NCI-H146 (cell line): ENCODE results near the gene ZNF845.
"Not testable (repeated sequence)": the region's sequence is repeated elsewhere in the genome, so short reads cannot be mapped to it uniquely, and the experiment has no call there.

Experiments
- DNase-seq: peaks from one replicate; lab custom pipeline; 2025; lab: John Stamatoyannopoulos, UW

ZNF845 gene

DNA sequence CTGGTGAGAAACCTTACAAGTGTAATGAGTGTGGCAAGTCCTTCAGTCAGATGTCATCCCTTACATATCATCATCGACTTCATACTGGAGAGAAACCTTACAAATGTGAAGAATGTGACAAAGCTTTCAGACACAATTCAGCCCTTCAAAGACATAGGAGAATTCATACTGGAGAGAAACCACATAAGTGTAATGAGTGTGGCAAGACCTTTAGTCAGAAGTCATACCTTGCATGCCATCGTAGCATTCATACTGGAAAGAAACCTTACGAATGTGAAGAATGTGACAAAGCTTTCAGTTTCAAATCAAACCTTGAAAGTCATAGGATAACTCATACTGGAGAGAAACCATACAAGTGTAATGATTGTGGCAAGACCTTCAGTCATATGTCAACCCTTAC lies 47.8 kb downstream of the ZNF845 start:
- DNase-seq = no peak

- no peak for DNase-seq
Measured at GRCh38 chr19:53388168-53388567, 54.6 kb downstream of the ZNF845 start.

GRCh38 chr19:53388904-53389303 lies 55.4 kb downstream of the ZNF845 start:
- no peak for DNase-seq

GRCh38 chr19:53389571-53389970 lies 56.0 kb downstream of the ZNF845 start:
- peak; percentile 57 for DNase-seq

DNA sequence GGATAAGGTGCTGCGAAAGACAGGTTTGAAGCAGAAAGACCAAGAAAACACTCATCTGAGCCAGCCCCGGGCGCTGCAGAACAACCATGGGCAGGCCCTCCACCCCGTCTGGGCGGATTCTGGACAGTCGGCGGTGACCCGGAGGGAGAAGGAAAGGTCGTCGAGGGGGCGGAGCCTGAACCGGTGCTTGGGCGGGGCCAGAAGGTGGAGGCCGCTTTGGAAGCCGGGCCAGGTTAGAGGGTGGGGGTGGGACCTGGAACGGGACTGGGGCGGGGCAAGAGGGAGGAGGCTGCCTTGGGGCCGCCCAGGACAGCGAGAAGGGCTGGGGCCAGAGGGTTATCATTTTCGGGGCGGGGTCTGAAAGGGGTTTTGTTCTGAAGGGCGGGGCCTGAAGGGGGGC lies 56.4 kb downstream of the ZNF845 start:
- peak; percentile 89 for DNase-seq

GRCh38 chr19:53394522-53394973 lies 61.0 kb downstream of the ZNF845 start:
- peak; percentile 84 for DNase-seq

DNA sequence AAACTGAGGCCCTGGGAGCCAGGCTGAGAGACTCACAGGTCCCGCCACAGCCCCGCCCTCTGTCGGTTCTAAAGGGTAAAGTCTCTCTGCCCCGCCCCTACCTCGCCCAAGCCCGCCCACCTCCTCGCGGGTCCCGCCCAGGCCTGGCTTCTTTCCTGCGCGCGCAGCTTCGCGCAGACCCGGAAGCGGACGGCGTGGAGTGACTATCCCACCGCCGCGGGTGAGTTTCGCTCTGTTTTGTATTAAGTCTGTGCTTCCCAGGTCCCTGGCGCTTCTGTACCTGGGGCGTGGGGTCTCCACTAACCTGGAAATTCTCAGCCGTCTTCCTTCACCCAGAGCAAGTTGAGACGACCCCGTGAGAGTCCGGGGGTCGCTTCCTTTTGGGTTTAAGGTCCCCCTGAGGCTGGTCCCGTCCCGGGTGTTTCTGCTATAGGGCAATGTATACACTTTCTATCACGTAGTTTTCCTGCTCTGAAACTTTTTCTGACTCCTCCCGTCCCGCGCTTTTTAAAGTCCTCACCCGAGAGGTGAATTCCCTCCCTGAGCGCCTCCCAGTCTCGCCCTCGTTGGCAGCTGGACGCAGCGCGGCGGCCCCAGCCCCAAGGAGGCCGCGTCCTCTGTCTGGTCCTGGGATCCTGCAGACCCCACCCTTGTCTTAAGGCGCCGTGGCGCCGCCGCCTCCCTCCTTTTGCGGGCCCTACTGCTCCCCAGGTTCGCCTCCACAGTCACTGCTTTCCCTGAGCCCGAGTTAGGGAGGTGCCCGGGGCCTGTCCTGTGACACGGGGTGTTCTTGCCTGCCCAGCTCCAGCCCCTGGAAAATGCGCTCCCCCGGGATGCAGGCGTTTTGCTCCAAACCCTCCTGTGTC lies 61.7 kb downstream of the ZNF845 start, which contains the start of gene ZNF765:
Gene ZNF765, plus strand, starts transcription at position 176 of the 866 bp plus-strand sequence. CDS start 2,867 bp downstream, outside the sequence.
- peak; percentile 96 for DNase-seq

DNA sequence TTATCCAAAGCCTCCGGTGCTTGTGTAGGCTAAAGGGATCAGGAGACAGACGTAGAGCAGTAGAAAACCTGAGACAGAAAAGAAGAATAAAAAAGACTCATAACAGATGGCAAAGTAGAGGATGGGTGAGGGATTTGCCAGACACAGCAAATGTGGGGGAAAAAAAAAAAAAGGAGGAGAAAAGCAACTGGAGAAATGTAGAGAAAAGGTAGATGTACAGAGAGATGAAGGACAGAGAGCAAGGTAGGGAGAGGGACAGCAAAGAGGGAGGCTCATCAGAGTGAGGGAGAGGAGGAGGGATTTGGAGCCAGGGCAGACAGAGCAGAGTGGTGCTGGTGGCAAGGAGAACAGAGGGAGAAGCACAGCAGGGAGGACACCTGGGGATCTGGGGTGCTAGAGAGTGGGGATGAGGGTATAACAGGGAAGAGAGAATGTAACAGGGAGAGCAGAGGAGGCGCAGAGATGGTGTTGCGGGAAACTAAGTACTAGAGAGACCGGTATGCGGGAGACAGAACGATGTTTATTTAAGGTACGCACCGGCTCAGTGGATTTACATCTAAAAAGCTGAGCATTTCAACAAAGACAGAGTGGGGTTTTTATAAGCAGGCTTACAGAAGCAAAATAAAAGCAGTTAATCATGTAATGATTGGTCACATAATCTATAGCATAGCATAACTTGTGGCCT lies 62.4 kb downstream of the ZNF845 start:
- DNase-seq = peak; percentile 7

DNA sequence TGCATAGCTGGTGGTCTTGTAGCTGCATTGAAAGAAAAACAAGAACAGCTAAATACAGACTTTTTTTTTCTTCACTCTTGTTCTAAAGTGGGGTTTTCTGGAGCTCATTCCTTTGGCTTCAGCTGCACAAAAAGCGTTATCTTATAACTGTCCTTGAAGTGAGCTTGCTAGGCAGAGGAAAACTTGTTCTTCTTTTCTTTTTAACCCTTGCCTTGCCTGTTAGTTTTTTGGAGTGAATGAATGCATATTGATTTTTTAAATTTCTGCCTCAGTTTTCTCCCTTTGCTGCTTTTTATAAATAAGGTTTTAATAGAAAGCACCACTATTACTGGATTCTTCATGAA lies 62.9 kb downstream of the ZNF845 start:
- no peak for DNase-seq

DNA sequence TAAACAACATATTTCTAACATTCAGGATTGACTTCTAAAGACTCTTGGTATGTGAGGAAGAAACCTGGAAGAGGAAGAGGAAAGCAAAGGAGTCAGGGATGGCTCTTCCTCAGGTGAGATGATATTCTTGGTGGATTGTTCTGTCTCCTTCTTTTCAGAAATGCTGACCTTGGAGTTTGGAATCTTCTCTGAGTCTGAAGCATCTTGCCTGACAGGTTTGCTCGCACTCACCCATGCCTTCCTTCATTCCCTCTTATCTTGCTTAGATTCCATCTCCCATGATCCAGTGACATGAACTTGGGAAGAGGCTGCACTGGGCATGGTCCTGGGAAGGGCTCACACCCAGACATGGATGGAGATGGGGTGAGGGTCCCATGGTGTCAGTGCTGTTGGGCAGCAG lies 64.4 kb downstream of the ZNF845 start:
- DNase-seq = not testable (repeated sequence)
